Measurements from ENCODE around the gene CLDN6. TPM values are rescaled to one million over a fixed set of nuclear protein-coding genes. Genes with fewer than 3 reads are reported as not detected.

The CLDN6 gene
- total RNA-seq, 1 experiment from 2014 or later: 0.49 TPM

DNA sequence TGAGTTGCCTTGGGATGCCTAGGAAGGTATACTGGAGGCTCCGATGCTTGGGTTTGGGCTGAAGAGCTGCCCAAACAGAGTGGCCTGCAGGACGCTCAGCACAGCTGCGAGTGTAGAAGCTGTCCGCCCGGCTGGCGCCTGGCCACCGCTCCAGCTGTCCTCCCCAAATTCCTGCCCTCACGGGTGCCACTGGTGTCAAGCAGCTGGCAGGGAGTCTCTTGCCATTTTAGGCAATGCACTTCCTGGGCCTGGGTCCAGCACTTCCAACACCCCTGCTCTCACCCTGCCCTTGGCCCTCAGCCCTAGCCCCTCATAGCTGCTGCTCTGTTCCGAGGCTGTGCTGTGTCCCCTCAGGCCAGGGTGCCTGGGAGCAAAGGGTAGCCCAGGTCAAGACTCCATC lies 32.5 kb downstream of the CLDN6 start (continued):
- TF ChIP-seq, protein P1, sequence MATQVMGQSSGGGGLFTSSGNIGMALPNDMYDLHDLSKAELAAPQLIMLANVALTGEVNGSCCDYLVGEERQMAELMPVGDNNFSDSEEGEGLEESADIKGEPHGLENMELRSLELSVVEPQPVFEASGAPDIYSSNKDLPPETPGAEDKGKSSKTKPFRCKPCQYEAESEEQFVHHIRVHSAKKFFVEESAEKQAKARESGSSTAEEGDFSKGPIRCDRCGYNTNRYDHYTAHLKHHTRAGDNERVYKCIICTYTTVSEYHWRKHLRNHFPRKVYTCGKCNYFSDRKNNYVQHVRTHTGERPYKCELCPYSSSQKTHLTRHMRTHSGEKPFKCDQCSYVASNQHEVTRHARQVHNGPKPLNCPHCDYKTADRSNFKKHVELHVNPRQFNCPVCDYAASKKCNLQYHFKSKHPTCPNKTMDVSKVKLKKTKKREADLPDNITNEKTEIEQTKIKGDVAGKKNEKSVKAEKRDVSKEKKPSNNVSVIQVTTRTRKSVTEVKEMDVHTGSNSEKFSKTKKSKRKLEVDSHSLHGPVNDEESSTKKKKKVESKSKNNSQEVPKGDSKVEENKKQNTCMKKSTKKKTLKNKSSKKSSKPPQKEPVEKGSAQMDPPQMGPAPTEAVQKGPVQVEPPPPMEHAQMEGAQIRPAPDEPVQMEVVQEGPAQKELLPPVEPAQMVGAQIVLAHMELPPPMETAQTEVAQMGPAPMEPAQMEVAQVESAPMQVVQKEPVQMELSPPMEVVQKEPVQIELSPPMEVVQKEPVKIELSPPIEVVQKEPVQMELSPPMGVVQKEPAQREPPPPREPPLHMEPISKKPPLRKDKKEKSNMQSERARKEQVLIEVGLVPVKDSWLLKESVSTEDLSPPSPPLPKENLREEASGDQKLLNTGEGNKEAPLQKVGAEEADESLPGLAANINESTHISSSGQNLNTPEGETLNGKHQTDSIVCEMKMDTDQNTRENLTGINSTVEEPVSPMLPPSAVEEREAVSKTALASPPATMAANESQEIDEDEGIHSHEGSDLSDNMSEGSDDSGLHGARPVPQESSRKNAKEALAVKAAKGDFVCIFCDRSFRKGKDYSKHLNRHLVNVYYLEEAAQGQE (IDR thresholded peaks at IDR 0.05; ENCODE audit: low read depth): no peak
- TF ChIP-seq ELF1 (IDR thresholded peaks at IDR 0.05; ENCODE audit: borderline replicate concordance, low read depth): no peak
- TF ChIP-seq SIN3A (IDR thresholded peaks at IDR 0.05; ENCODE audit: low read depth): no peak
- TF ChIP-seq SRF (IDR thresholded peaks at IDR 0.05; ENCODE audit: low read depth): no peak
- TF ChIP-seq FOSL1 (IDR thresholded peaks at IDR 0.05; ENCODE audit: low read depth): no peak
- no peak for TF ChIP-seq SP1 (IDR thresholded peaks at IDR 0.05; ENCODE audit: low read depth)
- TF ChIP-seq, protein P2, sequence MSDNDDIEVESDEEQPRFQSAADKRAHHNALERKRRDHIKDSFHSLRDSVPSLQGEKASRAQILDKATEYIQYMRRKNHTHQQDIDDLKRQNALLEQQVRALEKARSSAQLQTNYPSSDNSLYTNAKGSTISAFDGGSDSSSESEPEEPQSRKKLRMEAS (IDR thresholded peaks at IDR 0.05): no peak
- TF ChIP-seq CBX3 (IDR thresholded peaks at IDR 0.05; ENCODE audit: low read depth): no peak

DNA sequence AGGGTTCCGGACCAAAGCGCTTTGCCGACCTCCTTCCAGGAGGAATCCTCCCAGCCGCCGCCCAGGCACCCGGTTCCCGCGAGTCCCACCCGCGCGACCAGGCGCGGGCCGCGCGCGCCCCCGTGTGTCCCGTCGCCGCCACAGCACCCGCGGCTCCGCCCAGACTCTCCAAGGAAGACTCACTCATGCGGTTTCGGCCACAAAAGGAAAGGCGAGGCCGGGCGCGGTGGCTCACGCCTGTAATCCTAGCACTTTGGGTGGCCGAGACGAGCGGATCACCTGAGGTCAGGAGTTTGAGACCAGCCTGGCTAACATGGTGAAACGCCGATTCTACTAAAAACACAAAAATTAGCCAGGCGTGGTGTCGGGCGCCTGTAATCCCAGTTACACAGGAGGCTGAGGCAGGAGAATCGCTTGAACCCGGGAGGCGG lies 34.3 kb downstream of the CLDN6 start:
- intact Hi-C loops (cut with micrococcal nuclease): loop anchor here (5.0 kb wide), 1 partner anchor 39 kb away; the partner anchor contains the start of genes HCFC1R1, THOC6 and TNFRSF12A

More for the DNA sequence above, 34.3 kb downstream of the CLDN6 start:
- Histone ChIP-seq H3K9me3 (ENCODE audit: control insufficient read depth in 1 of 2, insufficient read depth in 1 of 2, low read depth in 1 of 2, low read length in 2 of 2) (no peaks in the 10 kb centered on the region), H3K36me3 (ENCODE audit: control insufficient read depth in 1 of 2, insufficient read depth in 2 of 2, low read length in 2 of 2) (no peaks in the 10 kb centered on the region), H3K27ac (ENCODE audit: low read depth, low read length) (peak overlapping the region; percentile 46), H3K4me3 (replicated peaks in 1 of 2; ENCODE audit: low read depth in 1 of 2, low read length in 2 of 2) (peak overlapping the region; percentile 34 to 44), H4K20me1 (ENCODE audit: insufficient read depth) (no peaks in the 10 kb centered on the region), H3K4me1 (ENCODE audit: control insufficient read depth in 1 of 2, insufficient read depth in 2 of 2, low read length in 2 of 2) (peaks cover 24 to 48% of the 10 kb centered on the region in 2 experiments), H3K79me2 (ENCODE audit: insufficient read depth, low read length) (peaks cover 14% of the 10 kb centered on the region), H3K9me2 (ENCODE audit: insufficient read depth) (no peaks in the 10 kb centered on the region), H3K4me2 (ENCODE audit: low read length) (peak overlapping the region; percentile 68), H2AFZ (ENCODE audit: low read depth, low read length, poor library complexity, severe bottlenecking) (peak overlapping the region; percentile 61), H3K9ac (ENCODE audit: low read length) (peak overlapping the region; percentile 52), H3K27me3 (ENCODE audit: insufficient read depth, low read length) (no peaks in the 10 kb centered on the region)
- DNase-seq (ENCODE audit: low read depth, low spot score) (peak; percentile 61), ATAC-seq (peak; percentile 64)
- ChIA-PET RAD21 (ENCODE audit: low non-redundant PET in 1 of 2, low total read pairs in 2 of 2, uncharacterized antibody in 2 of 2, unreplicated experiment in 2 of 2) (no interaction called here), POLR2A (interaction anchor here (0.9 to 1.3 kb wide), 2 partner anchors 12 to 116 kb away, joined by 3 to 4 read pairs; no protein-coding TSS in a partner anchor), CTCF (interaction anchor here (0.9 to 1.6 kb wide), 4 partner anchors 14 to 38 kb away, joined by 3 to 5 read pairs (median 4); partner anchors contain the start of gene KREMEN2)
- TF ChIP-seq ELF1 (IDR thresholded peaks at IDR 0.05; ENCODE audit: borderline replicate concordance, low read depth) (no peak), SIN3A (IDR thresholded peaks at IDR 0.05; ENCODE audit: low read depth) (no peak), TCF7L2 (IDR thresholded peaks at IDR 0.05; ENCODE audit: borderline replicate concordance, extremely low read depth, insufficient read depth, insufficient read length) (peak; percentile 64), RAD21 (IDR thresholded peaks at IDR 0.05; ENCODE audit: low read depth) (peak; percentile 85; the same call in 1 of the 2 replicates), JUND (IDR thresholded peaks at IDR 0.05) (no peak), YY1 (IDR thresholded peaks at IDR 0.05; ENCODE audit: extremely low read depth, insufficient replicate concordance, low read depth, low read length) (no peak)
- TF ChIP-seq, protein P3, sequence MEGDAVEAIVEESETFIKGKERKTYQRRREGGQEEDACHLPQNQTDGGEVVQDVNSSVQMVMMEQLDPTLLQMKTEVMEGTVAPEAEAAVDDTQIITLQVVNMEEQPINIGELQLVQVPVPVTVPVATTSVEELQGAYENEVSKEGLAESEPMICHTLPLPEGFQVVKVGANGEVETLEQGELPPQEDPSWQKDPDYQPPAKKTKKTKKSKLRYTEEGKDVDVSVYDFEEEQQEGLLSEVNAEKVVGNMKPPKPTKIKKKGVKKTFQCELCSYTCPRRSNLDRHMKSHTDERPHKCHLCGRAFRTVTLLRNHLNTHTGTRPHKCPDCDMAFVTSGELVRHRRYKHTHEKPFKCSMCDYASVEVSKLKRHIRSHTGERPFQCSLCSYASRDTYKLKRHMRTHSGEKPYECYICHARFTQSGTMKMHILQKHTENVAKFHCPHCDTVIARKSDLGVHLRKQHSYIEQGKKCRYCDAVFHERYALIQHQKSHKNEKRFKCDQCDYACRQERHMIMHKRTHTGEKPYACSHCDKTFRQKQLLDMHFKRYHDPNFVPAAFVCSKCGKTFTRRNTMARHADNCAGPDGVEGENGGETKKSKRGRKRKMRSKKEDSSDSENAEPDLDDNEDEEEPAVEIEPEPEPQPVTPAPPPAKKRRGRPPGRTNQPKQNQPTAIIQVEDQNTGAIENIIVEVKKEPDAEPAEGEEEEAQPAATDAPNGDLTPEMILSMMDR (IDR thresholded peaks at IDR 0.05 in 2 of 3, conservative IDR thresholded peaks at IDR 0.05 in 1 of 3; ENCODE audit: borderline replicate concordance in 1 of 3, insufficient read depth in 1 of 3, low read depth in 2 of 3, low read length in 2 of 3): peak in 2 of 3 experiments; percentile 80 to 89; a peak in 5 of 6 replicates
- TF ChIP-seq, protein P4, sequence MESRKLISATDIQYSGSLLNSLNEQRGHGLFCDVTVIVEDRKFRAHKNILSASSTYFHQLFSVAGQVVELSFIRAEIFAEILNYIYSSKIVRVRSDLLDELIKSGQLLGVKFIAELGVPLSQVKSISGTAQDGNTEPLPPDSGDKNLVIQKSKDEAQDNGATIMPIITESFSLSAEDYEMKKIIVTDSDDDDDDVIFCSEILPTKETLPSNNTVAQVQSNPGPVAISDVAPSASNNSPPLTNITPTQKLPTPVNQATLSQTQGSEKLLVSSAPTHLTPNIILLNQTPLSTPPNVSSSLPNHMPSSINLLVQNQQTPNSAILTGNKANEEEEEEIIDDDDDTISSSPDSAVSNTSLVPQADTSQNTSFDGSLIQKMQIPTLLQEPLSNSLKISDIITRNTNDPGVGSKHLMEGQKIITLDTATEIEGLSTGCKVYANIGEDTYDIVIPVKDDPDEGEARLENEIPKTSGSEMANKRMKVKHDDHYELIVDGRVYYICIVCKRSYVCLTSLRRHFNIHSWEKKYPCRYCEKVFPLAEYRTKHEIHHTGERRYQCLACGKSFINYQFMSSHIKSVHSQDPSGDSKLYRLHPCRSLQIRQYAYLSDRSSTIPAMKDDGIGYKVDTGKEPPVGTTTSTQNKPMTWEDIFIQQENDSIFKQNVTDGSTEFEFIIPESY (IDR thresholded peaks at IDR 0.05; ENCODE audit: extremely low read depth, insufficient replicate concordance, low read length): peak; percentile 55
- no TSS peak for BruUV-seq (replicated peaks)

Measured in HCT116 (cell line).